Measurements from ENCODE around the gene SLC22A14. TPM values are rescaled to one million over a fixed set of nuclear protein-coding genes. Genes with fewer than 3 reads are reported as not detected.
"Not testable (repeated sequence)": the region's sequence is repeated elsewhere in the genome, so short reads cannot be mapped to it uniquely, and the experiment has no call there.

The SLC22A14 gene
- total RNA-seq, 2 donors from 2014 or later = 0.11 to 0.15 TPM

GRCh38 chr3:38283810-38284755, 2.0 kb downstream of the SLC22A14 start:
- H3K27me3 Mint-ChIP-seq = no peaks in the 10 kb centered on the region
- no peaks in the 10 kb centered on the region for H3K4me1 Mint-ChIP-seq
- ATAC-seq (replicated peaks) = no peak
- no peaks in the 10 kb centered on the region for H3K36me3 Mint-ChIP-seq (ENCODE audit: low read depth)
- H3K4me3 Mint-ChIP-seq = no peak overlapping the region
- no peak overlapping the region for H3K27ac Mint-ChIP-seq
- no peaks in the 10 kb centered on the region for H3K9me3 Mint-ChIP-seq

- no peak overlapping the region for H3K27ac Mint-ChIP-seq
- no peak for ATAC-seq (replicated peaks)
- H3K4me1 Mint-ChIP-seq = no peaks in the 10 kb centered on the region
- no peaks in the 10 kb centered on the region for H3K9me3 Mint-ChIP-seq
- H3K36me3 Mint-ChIP-seq (ENCODE audit: low read depth) = no peaks in the 10 kb centered on the region
- no peaks in the 10 kb centered on the region for H3K27me3 Mint-ChIP-seq
- H3K4me3 Mint-ChIP-seq = no peak overlapping the region
These were observed 2.7 kb downstream of the SLC22A14 start for GRCh38 chr3:38284756-38285150.

DNA sequence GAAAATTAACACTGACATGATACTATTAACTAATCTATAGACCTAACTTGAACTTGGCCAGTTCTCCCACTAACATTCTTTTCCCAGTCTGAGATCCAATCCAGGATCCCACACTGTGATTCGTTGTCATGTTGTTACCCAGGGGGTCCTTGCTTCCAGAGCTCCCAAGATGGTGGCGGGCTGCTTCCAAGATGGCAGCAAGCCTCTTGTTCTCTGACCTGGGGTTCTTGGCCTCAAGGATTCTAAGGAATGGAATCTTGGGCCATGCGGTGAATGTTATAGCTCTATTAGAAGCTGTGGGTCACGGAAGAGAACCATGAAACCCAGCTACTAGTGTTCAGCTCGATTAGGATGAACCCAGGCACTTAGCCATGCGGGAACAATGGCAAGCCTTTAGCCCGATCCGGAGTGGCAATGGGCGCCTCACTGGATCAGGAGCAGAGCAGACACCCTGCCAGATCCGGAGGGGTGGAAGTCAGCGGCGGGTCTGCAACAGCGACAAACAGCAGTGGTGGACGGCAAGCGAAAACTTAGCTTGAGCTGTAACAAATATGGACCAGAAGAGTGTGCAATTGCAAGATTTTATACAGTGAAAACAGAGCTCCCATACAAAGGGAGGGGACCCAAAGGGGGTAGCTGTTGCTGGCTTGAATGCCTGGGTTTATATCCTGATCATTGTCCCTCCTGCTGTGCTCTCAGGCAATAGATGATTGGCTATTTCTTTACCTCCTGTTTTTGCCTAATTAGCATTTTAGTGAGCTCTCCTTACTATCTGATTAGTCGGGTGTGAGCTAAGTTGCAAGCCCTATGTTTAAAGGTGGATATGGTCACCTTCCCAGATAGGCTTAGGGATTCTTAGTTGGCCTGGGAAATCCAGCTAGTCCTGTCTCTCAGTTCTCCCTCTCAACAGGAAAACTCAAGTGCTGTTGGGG, 7.5 kb downstream of the SLC22A14 start:
- H3K27ac Mint-ChIP-seq; ATAC-seq (replicated peaks); H3K27me3 Mint-ChIP-seq; H3K36me3 Mint-ChIP-seq (ENCODE audit: low read depth); H3K4me3 Mint-ChIP-seq; H3K4me1 Mint-ChIP-seq; H3K9me3 Mint-ChIP-seq: not testable (repeated sequence)

- not testable (repeated sequence) for H3K4me3 Mint-ChIP-seq; ATAC-seq (replicated peaks); H3K4me1 Mint-ChIP-seq
These were observed 15.0 kb downstream of the SLC22A14 start for GRCh38 chr3:38297053-38297452.

DNA sequence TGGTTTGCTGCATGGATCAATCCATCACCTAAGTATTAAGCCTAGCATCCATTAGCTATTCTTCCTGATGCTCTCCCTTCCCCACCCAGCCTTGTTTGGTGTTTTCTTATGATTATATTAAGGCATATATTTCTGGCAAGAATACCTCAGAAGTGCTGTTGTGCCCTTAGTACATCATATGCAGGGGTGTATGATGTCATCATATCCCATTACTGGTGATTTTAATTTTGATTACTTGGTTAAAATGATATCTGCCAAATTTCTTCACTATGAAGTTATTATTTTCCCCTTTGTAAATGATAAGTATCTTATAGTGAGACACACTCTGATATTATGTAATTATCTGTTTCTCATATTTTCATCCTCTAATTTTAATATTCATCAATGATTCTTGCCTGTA, 15.4 kb downstream of the SLC22A14 start:
- H3K9me3 Mint-ChIP-seq = no peaks in the 10 kb centered on the region

More at GRCh38 chr3:38297053-38297452, 15.0 kb downstream of the SLC22A14 start:
- H3K36me3 Mint-ChIP-seq (ENCODE audit: low read depth); H3K9me3 Mint-ChIP-seq; H3K27ac Mint-ChIP-seq: not testable (repeated sequence)
- peaks cover 17% of the 10 kb centered on the region for H3K27me3 Mint-ChIP-seq

DNA sequence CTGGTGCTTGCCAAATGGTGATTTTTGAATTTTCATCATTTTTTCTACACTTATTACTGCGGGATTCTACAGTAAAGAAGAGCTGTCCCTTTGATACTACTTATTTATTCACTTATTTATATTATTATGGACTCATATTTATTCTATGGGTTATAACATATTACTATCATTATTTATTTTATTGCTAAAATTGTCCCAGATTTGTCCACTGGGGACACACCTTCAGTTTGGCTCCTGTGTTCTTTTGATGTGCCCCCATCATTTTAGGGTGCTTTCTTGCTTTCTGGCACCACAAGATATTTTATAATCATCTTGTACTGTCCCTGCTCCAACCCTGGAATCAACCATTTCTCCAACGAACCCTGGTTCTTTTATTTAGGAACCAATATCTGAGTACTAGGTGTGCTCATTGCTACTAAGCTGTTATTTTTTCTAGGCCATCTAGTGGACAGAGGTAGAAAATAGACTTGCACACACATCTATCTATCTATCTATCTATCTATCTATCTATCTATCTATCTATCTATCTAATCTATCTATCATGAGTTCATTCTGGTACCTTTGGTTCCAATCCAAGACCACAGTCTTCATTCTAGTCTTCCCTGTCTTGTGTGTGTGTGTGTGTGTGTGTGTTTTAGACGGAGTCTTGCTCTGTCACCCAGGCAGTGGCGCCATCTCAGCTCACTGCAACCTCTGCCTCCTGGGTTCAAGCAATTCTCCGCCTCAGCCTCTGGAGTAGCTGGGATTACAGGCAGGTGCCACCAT, 16.0 kb downstream of the SLC22A14 start:
- H3K36me3 Mint-ChIP-seq (ENCODE audit: low read depth) = no peaks in the 10 kb centered on the region

More for the DNA sequence above, 15.4 kb downstream of the SLC22A14 start:
- Mint-ChIP-seq H3K27ac (no peak overlapping the region), H3K4me1 (no peaks in the 10 kb centered on the region), H3K36me3 (ENCODE audit: low read depth) (no peaks in the 10 kb centered on the region), H3K27me3 (peaks cover 17% of the 10 kb centered on the region), H3K4me3 (no peak overlapping the region)
- no peak for ATAC-seq (replicated peaks)

DNA sequence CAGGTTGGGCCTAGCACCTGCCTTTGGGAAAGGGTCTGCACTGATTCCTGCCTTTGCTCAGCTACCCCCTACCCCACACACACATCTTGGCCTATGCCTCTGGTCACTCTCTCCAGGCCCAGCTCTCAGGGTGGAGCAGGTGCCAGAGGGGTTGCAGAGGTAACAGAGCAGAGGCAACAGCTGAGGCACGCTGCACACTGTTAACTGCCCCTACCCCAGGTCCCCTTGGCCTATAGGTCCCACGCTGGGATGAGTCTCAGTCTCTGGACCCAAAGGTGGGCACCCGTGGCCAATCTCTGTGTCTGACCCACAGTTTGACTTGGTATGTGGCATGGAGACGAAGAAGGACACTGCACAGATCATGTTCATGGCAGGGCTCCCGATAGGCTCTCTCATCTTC, 24.8 kb downstream of the SLC22A14 start:
- no peaks in the 10 kb centered on the region for H3K36me3 Mint-ChIP-seq (ENCODE audit: low read depth)
- ATAC-seq (replicated peaks) = no peak

More for the DNA sequence above, 16.0 kb downstream of the SLC22A14 start:
- Mint-ChIP-seq H3K27ac (no peak overlapping the region), H3K9me3 (no peaks in the 10 kb centered on the region), H3K4me3 (no peak overlapping the region), H3K4me1 (no peaks in the 10 kb centered on the region), H3K27me3 (peaks cover 17% of the 10 kb centered on the region)
- no peak for ATAC-seq (replicated peaks)

GRCh38 chr3:38307599-38307998, 25.5 kb downstream of the SLC22A14 start:
- Mint-ChIP-seq H3K36me3 (ENCODE audit: low read depth) (no peaks in the 10 kb centered on the region), H3K4me3 (no peak overlapping the region), H3K27ac (no peak overlapping the region), H3K4me1 (no peaks in the 10 kb centered on the region), H3K27me3 (peaks cover 23% of the 10 kb centered on the region), H3K9me3 (no peaks in the 10 kb centered on the region)
- no peak for ATAC-seq (replicated peaks)

More for the DNA sequence above, 24.8 kb downstream of the SLC22A14 start:
- no peaks in the 10 kb centered on the region for H3K9me3 Mint-ChIP-seq
- no peak overlapping the region for H3K4me3 Mint-ChIP-seq
- H3K27ac Mint-ChIP-seq = no peak overlapping the region
- peaks cover 17% of the 10 kb centered on the region for H3K27me3 Mint-ChIP-seq
- no peaks in the 10 kb centered on the region for H3K4me1 Mint-ChIP-seq

GRCh38 chr3:38308456-38308855, 26.4 kb downstream of the SLC22A14 start:
- Mint-ChIP-seq H3K9me3 (no peaks in the 10 kb centered on the region), H3K4me3 (no peak overlapping the region), H3K27ac (no peak overlapping the region), H3K27me3 (peaks cover 24% of the 10 kb centered on the region), H3K4me1 (no peaks in the 10 kb centered on the region), H3K36me3 (ENCODE audit: low read depth) (no peaks in the 10 kb centered on the region)
- no peak for ATAC-seq (replicated peaks)

DNA sequence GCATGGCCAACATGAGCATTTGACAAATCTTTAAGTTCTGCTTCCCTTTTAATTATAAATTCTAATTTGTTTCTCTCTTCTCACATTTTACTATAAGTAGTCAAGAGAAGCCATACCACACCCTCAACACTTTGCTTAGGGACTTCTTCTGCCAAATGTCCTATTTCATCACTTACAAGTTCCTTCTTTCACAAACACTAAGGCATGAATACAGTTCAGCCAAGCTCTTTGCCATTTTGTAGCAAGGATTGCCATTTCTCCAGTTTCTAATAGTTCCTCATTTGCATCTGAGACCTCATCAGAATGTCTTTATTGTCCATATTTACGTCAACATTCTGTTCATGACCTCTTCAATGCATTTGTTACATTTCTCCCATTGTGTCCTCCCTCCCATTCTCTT, 29.4 kb downstream of the SLC22A14 start:
- Mint-ChIP-seq H3K4me1 (no peaks in the 10 kb centered on the region), H3K9me3 (no peaks in the 10 kb centered on the region)

DNA sequence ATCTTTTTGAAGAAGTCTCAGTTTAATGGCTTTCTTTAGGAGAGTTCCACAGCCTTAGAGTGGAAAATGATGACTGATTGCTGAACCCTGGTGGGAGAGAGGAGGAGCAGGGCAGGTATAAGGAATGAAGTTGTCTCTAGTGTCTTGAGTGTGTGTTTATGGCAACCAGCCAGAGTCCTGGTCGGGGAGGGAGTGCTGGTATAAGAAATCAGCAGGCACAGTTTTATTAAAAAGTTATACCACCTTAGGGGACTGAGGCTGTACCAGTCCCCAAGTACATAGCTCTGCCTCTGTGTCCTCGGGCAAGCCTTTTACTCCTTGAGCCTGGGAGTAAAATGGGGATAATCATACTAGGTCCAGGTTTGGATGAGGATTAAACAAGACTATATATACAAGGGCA, 29.8 kb downstream of the SLC22A14 start:
- no peak for ATAC-seq (replicated peaks)
- H3K9me3 Mint-ChIP-seq = no peaks in the 10 kb centered on the region
- H3K4me3 Mint-ChIP-seq = no peak overlapping the region
- peak overlapping the region; percentile 62 for H3K27ac Mint-ChIP-seq
- H3K27me3 Mint-ChIP-seq = peaks cover 19% of the 10 kb centered on the region
- no peaks in the 10 kb centered on the region for H3K4me1 Mint-ChIP-seq
- H3K36me3 Mint-ChIP-seq (ENCODE audit: low read depth) = no peaks in the 10 kb centered on the region

More for the DNA sequence above, 29.4 kb downstream of the SLC22A14 start:
- ATAC-seq (replicated peaks) = no peak
- Mint-ChIP-seq H3K27ac (no peak overlapping the region), H3K36me3 (ENCODE audit: low read depth) (no peaks in the 10 kb centered on the region), H3K27me3 (peaks cover 19% of the 10 kb centered on the region), H3K4me3 (no peak overlapping the region)

DNA sequence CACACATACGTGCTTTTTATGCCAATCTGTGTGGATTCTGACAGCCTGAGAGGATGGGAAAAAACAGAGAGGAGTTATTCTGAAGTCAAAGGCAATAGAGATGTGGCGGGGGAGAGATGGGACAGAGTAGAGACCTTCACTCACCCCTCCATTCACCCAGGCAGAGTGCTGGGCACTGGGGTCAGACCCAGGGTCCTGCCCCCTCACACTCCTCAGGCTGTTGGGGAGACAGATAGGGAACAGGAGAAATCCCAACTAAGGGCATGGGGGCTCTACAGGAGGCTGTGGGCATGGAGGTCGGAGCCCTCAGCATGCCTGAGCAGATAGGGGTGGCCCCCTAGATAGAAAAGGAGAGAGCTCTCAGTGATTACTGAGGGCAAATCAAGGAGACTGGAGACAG, 30.3 kb downstream of the SLC22A14 start:
- no peaks in the 10 kb centered on the region for H3K36me3 Mint-ChIP-seq (ENCODE audit: low read depth)
- no peak overlapping the region for H3K4me3 Mint-ChIP-seq
- peak overlapping the region; percentile 62 for H3K27ac Mint-ChIP-seq
- no peaks in the 10 kb centered on the region for H3K9me3 Mint-ChIP-seq
- peaks cover 19% of the 10 kb centered on the region for H3K27me3 Mint-ChIP-seq
- no peak for ATAC-seq (replicated peaks)
- H3K4me1 Mint-ChIP-seq = no peaks in the 10 kb centered on the region

GRCh38 chr3:38313263-38313662, 31.2 kb downstream of the SLC22A14 start:
- Mint-ChIP-seq H3K9me3 (no peaks in the 10 kb centered on the region), H3K36me3 (ENCODE audit: low read depth) (no peaks in the 10 kb centered on the region), H3K4me1 (no peaks in the 10 kb centered on the region), H3K27ac (no peak overlapping the region), H3K27me3 (peaks cover 19% of the 10 kb centered on the region), H3K4me3 (no peak overlapping the region)
- ATAC-seq (replicated peaks) = no peak

GRCh38 chr3:38313695-38314094, 31.6 kb downstream of the SLC22A14 start:
- no peaks in the 10 kb centered on the region for H3K4me1 Mint-ChIP-seq
- no peak for ATAC-seq (replicated peaks)
- H3K9me3 Mint-ChIP-seq = no peaks in the 10 kb centered on the region
- H3K27me3 Mint-ChIP-seq = peaks cover 16% of the 10 kb centered on the region
- no peaks in the 10 kb centered on the region for H3K36me3 Mint-ChIP-seq (ENCODE audit: low read depth)
- H3K27ac Mint-ChIP-seq = no peak overlapping the region
- H3K4me3 Mint-ChIP-seq = no peak overlapping the region

Measured in activated T-helper 17 cell treated with anti-CD3 and anti-CD28 coated beads, Interleukin-2, amount 50 U/mL, for 72 hours (primary cell).